Neural crest cell (in vitro differentiated cells): ENCODE measurements around the gene RAB44. TPM values are rescaled to one million over a fixed set of nuclear protein-coding genes. Genes with fewer than 3 reads are reported as not detected.
A peak's percentile ranks its signal among the peaks of the same experiment; 100 is the strongest.

Experiments used
- DNase-seq: peaks from one replicate; pipeline ENCODE4 v3.0.0; 2021; ENCODE audit warnings: low read depth, mixed read lengths, low spot score
- H3K27ac Mint-ChIP-seq: one replicate; pipeline ENCODE4 v1.8.0; 2021; ENCODE audit warnings: mild to moderate bottlenecking, mixed read lengths; ENCODE audit not compliant: unreplicated experiment
- H3K27me3 Mint-ChIP-seq: 2 replicates; pipeline ENCODE4 v1.8.0; 2021; ENCODE audit warnings: low read depth, mild to moderate bottlenecking, mixed read lengths
- H3K36me3 Mint-ChIP-seq: 2 replicates; pipeline ENCODE4 v1.8.0; 2021; ENCODE audit warnings: low read depth, mild to moderate bottlenecking, mixed read lengths
- H3K4me1 Mint-ChIP-seq: 2 replicates; pipeline ENCODE4 v1.8.0; 2021; ENCODE audit warnings: mixed read lengths
- H3K4me3 Mint-ChIP-seq: one replicate; pipeline ENCODE4 v1.8.0; 2021; ENCODE audit warnings: mild to moderate bottlenecking, mixed read lengths
- H3K9me3 Mint-ChIP-seq: 2 replicates; pipeline ENCODE4 v1.8.0; 2021; ENCODE audit warnings: mixed read lengths
- CTCF ChIP-seq: fragments of 200-600 bp; sonication (generic); conservative IDR thresholded peaks from 2 replicates; pipeline ENCODE4 v1.5.0; 2021; ENCODE audit warnings: antibody characterized with exemption, mild to moderate bottlenecking
- total RNA-seq: library from RNA; stranded (reverse); gene quantifications from 2 replicates; pipeline ENCODE4 v1.2.1, GENCODE V29; 2021

Gene RAB44
- total RNA-seq, 1 donor from 2014 or later, result not detected

- Mint-ChIP-seq H3K4me3 (no peak overlapping the region), H3K4me1 (peaks cover 15% of the 10 kb centered on the region), H3K36me3 (no peaks in the 10 kb centered on the region), H3K9me3 (no peaks in the 10 kb centered on the region), H3K27ac (peak overlapping the region; percentile 1), H3K27me3 (no peaks in the 10 kb centered on the region)
- no peak for DNase-seq
- no peak for TF ChIP-seq CTCF
Observed at GRCh38 chr6:36730424-36731380, 33.1 kb downstream of the RAB44 start.

- no peak overlapping the region for H3K4me3 Mint-ChIP-seq
- peaks cover 9% of the 10 kb centered on the region for H3K4me1 Mint-ChIP-seq
- H3K27ac Mint-ChIP-seq, result no peak overlapping the region
- no peak for TF ChIP-seq CTCF
- no peaks in the 10 kb centered on the region for H3K36me3 Mint-ChIP-seq
- H3K27me3 Mint-ChIP-seq, result no peaks in the 10 kb centered on the region
- no peak for DNase-seq
- no peaks in the 10 kb centered on the region for H3K9me3 Mint-ChIP-seq
Observed at GRCh38 chr6:36731622-36732310, 34.1 kb downstream of the RAB44 start.

GRCh38 chr6:36733300-36733699 lies 35.7 kb downstream of the RAB44 start:
- no peak overlapping the region for H3K4me3 Mint-ChIP-seq
- no peak for TF ChIP-seq CTCF
- H3K36me3 Mint-ChIP-seq, result no peaks in the 10 kb centered on the region
- H3K27ac Mint-ChIP-seq, result no peak overlapping the region
- H3K4me1 Mint-ChIP-seq, result peaks cover 3% of the 10 kb centered on the region
- no peaks in the 10 kb centered on the region for H3K27me3 Mint-ChIP-seq
- DNase-seq, result no peak
- no peaks in the 10 kb centered on the region for H3K9me3 Mint-ChIP-seq

GRCh38 chr6:36734486-36735060 lies 36.9 kb downstream of the RAB44 start:
- DNase-seq, result no peak
- Mint-ChIP-seq H3K27ac (no peak overlapping the region), H3K36me3 (no peaks in the 10 kb centered on the region), H3K4me1 (no peaks in the 10 kb centered on the region), H3K27me3 (no peaks in the 10 kb centered on the region), H3K9me3 (no peaks in the 10 kb centered on the region), H3K4me3 (no peak overlapping the region)
- TF ChIP-seq CTCF, result no peak

GRCh38 chr6:36735110-36736071 lies 37.8 kb downstream of the RAB44 start:
- DNase-seq, result no peak
- no peak for TF ChIP-seq CTCF
- Mint-ChIP-seq H3K27me3 (no peaks in the 10 kb centered on the region), H3K36me3 (no peaks in the 10 kb centered on the region), H3K9me3 (no peaks in the 10 kb centered on the region), H3K27ac (no peak overlapping the region), H3K4me3 (no peak overlapping the region), H3K4me1 (no peaks in the 10 kb centered on the region)
